Left renal pelvis (tissue), 4 donors: Measurements from ENCODE around the gene CST7. TPM values are rescaled to one million over a fixed set of nuclear protein-coding genes. Genes with fewer than 3 reads are reported as not detected.
A peak's percentile ranks its signal among the peaks of the same experiment; 100 is the strongest.

Source experiments
- DNase-seq, 4 donors: peaks; one replicate each; pipeline ENCODE4 v3.0.0-alpha.2; 2013; ENCODE audit warnings: low read depth in 4 of 4, low spot score in 3 of 4
- polyA plus RNA-seq, 4 donors: library from polyadenylated mRNA; unstranded; fragments of 120-200 nt; gene quantifications; one replicate each; pipeline ENCODE4 v1.2.1, GENCODE V29; 2013; ENCODE audit not compliant: insufficient read length in 4 of 4

Gene CST7
- polyA plus RNA-seq, 4 donors: 0.19 to 0.92 (median 0.75) TPM

- no peak for DNase-seq
These were observed 34.8 kb downstream of the CST7 start for GRCh38 chr20:24983896-24984295.

- no peak for DNase-seq
These were observed 36.0 kb downstream of the CST7 start for GRCh38 chr20:24984961-24985640.

- no peak for DNase-seq
These were observed 36.7 kb downstream of the CST7 start for GRCh38 chr20:24985802-24986201.

- no peak for DNase-seq
These were observed 37.5 kb downstream of the CST7 start for GRCh38 chr20:24986436-24987015.

GRCh38 chr20:24987244-24987643 lies 38.2 kb downstream of the CST7 start:
- no peak for DNase-seq

GRCh38 chr20:24987873-24988835 lies 39.1 kb downstream of the CST7 start:
- DNase-seq: no peak

- DNase-seq: no peak
These were observed 40.1 kb downstream of the CST7 start for GRCh38 chr20:24989162-24989561.

GRCh38 chr20:24990810-24991252 lies 41.8 kb downstream of the CST7 start:
- DNase-seq: no peak

GRCh38 chr20:24991897-24992486 lies 42.9 kb downstream of the CST7 start:
- no peak for DNase-seq

GRCh38 chr20:24992487-24993205 lies 43.6 kb downstream of the CST7 start, which contains the start of gene APMAP:
Gene APMAP (minus strand): TSS chr20:24992751. CDS start chr20:24992688, 63 bp downstream.
- peak; percentile 84 to 89 (median 87) for DNase-seq

GRCh38 chr20:24993337-24994185 lies 44.5 kb downstream of the CST7 start:
- no peak for DNase-seq

- DNase-seq: no peak
These were observed 45.1 kb downstream of the CST7 start for GRCh38 chr20:24994186-24994465.

- peak in 1 of 4 donors; percentile 56 for DNase-seq
These were observed 45.6 kb downstream of the CST7 start for GRCh38 chr20:24994470-24995368.

- DNase-seq: no peak
These were observed 46.8 kb downstream of the CST7 start for GRCh38 chr20:24995741-24996448.

GRCh38 chr20:24996449-24997377 lies 47.6 kb downstream of the CST7 start:
- DNase-seq: no peak

GRCh38 chr20:24998121-24998520 lies 49.1 kb downstream of the CST7 start:
- DNase-seq: no peak
